ENCODE data around the gene NFE2.
"Not testable (repeated sequence)": the region's sequence is repeated elsewhere in the genome, so short reads cannot be mapped to it uniquely, and the experiment has no call there.

- not testable (repeated sequence) for TF ChIP-seq CTCF (conservative IDR thresholded peaks at IDR 0.05; ENCODE audit: low read length); EZH2phosphoT487 (IDR thresholded peaks at IDR 0.05; ENCODE audit: borderline replicate concordance, low read depth, low read length)
Observed at GRCh38 chr12:54281261-54281638, 19.6 kb downstream of the NFE2 start.
